ENCODE measurements around the gene USP20.
A peak's percentile ranks its signal among the peaks of the same experiment; 100 is the strongest.

The USP20 gene

GRCh38 chr9:129884220-129885017 is 49.2 kb downstream of the USP20 start:
- DNase-seq (ENCODE audit: low read depth) = no peak
- TF ChIP-seq CTCF (IDR thresholded peaks at IDR 0.05; ENCODE audit: control insufficient read depth, insufficient read depth, low read depth, low read length, missing control alignments) = peak; percentile 2
- no peak overlapping the region for H3K4me3 ChIP-seq (ENCODE audit: control insufficient read depth, low read depth, low read length)

GRCh38 chr9:129885018-129885669 is 49.9 kb downstream of the USP20 start:
- H3K4me3 ChIP-seq (ENCODE audit: control insufficient read depth, low read depth, low read length) = peak overlapping the region; percentile 1; the same call in 1 of the 2 replicates
- no peak for DNase-seq (ENCODE audit: low read depth)
- peak; percentile 1 for TF ChIP-seq CTCF (IDR thresholded peaks at IDR 0.05; ENCODE audit: control insufficient read depth, insufficient read depth, low read depth, low read length, missing control alignments)

GRCh38 chr9:129885670-129886106 is 50.4 kb downstream of the USP20 start:
- peak; percentile 60 for DNase-seq (ENCODE audit: low read depth)
- peak; percentile 94 for TF ChIP-seq CTCF (IDR thresholded peaks at IDR 0.05; ENCODE audit: control insufficient read depth, insufficient read depth, low read depth, low read length, missing control alignments)

GRCh38 chr9:129886226-129887174 is 51.2 kb downstream of the USP20 start:
- DNase-seq (ENCODE audit: low read depth) = no peak

More at GRCh38 chr9:129885670-129886106, 50.4 kb downstream of the USP20 start:
- peak overlapping the region; percentile 17 for H3K4me3 ChIP-seq (ENCODE audit: control insufficient read depth, low read depth, low read length)

GRCh38 chr9:129887334-129888292 is 52.4 kb downstream of the USP20 start:
- H3K4me3 ChIP-seq (ENCODE audit: control insufficient read depth, low read depth, low read length) = no peak overlapping the region
- peak; percentile 61 for TF ChIP-seq CTCF (IDR thresholded peaks at IDR 0.05; ENCODE audit: control insufficient read depth, insufficient read depth, low read depth, low read length, missing control alignments)
- peak; percentile 44 for DNase-seq (ENCODE audit: low read depth)

More at GRCh38 chr9:129886226-129887174, 51.2 kb downstream of the USP20 start:
- no peak for TF ChIP-seq CTCF (IDR thresholded peaks at IDR 0.05; ENCODE audit: control insufficient read depth, insufficient read depth, low read depth, low read length, missing control alignments)
- peak overlapping the region; percentile 17 for H3K4me3 ChIP-seq (ENCODE audit: control insufficient read depth, low read depth, low read length)

All from AG09309 (cell line).